ENCODE measurements around the gene CDH13. TPM values are rescaled to one million over a fixed set of nuclear protein-coding genes. Genes with fewer than 3 reads are reported as not detected.

CDH13 gene
- total and polyA plus RNA-seq, 9 of the 15 experiments (the other 6 are each of a cell fraction or from before 2014, with no cell fraction given): 0.03 TPM; not detected in 8

- TF ChIP-seq VEZF1 (CRISPR knock-in tag; IDR thresholded peaks at IDR 0.05) (peak; percentile 80), PRDM10 (IDR thresholded peaks at IDR 0.05; ENCODE audit: partially characterized antibody) (peak; percentile 17), BDP1 (IDR thresholded peaks at IDR 0.05; ENCODE audit: insufficient read depth, insufficient read length) (no peak), HDAC3 (IDR thresholded peaks at IDR 0.05; ENCODE audit: borderline replicate concordance, partially characterized antibody) (no peak), GTF2B (IDR thresholded peaks at IDR 0.05; ENCODE audit: extremely low read depth, insufficient read length) (no peak), RCOR1 (IDR thresholded peaks at IDR 0.05; ENCODE audit: borderline replicate concordance in 1 of 2, low read depth in 2 of 2, low read length in 2 of 2) (no peak), MAFF (IDR thresholded peaks at IDR 0.05; ENCODE audit: low read length) (no peak; the same call in 1 of the 2 replicates), HOMEZ (CRISPR knock-in tag; IDR thresholded peaks at IDR 0.05) (no peak), SRSF3 (IDR thresholded peaks at IDR 0.05; ENCODE audit: insufficient read depth, low read length) (no peak), MEF2D (tag; conservative IDR thresholded peaks at IDR 0.05; ENCODE audit: low read depth) (no peak), KAT7 (CRISPR knock-in tag; IDR thresholded peaks at IDR 0.05; ENCODE audit: borderline replicate concordance) (no peak; the same call in 1 of the 2 replicates), DDX20 (tag; IDR thresholded peaks at IDR 0.05; ENCODE audit: low read depth) (no peak), XRCC5 (IDR thresholded peaks at IDR 0.05; ENCODE audit: low read depth, low read length) (0 out of 2 replicates have a peak, but pooled peaks have one; percentile 7)
Observed at GRCh38 chr16:83807710-83808572, 1181.2 kb downstream of the CDH13 start, which contains the start of gene HSBP1 (continued).

Data from K562 (cell line).